Measurements from ENCODE around the gene TASP1. TPM values are rescaled to one million over a fixed set of nuclear protein-coding genes. Genes with fewer than 3 reads are reported as not detected.

TASP1 gene
- total and polyA plus RNA-seq, 2 donors from 2014 or later = 6.0 to 22.7 TPM

DNA sequence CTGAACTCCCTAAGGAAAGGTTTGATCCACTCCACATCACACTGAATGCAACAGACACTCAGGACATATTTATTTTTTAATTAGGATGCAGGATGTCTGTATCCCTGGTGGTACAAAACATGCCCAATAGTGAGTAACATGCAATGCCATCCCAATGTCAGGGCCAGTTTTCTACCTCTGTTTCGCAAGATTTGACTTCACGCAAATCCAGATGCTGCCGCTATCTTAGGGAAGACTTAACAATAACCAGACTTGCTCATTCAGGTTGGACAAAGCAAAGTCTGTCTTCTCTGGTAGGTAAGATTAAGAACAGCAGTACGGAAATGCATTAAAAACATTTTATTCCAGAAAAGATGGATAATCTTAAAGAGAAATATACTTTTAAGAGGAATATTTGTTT, 103.1 kb downstream of the TASP1 start:
- FAIRE-seq (no peak), DNase-seq (no peak)
- TF ChIP-seq, protein P1, sequence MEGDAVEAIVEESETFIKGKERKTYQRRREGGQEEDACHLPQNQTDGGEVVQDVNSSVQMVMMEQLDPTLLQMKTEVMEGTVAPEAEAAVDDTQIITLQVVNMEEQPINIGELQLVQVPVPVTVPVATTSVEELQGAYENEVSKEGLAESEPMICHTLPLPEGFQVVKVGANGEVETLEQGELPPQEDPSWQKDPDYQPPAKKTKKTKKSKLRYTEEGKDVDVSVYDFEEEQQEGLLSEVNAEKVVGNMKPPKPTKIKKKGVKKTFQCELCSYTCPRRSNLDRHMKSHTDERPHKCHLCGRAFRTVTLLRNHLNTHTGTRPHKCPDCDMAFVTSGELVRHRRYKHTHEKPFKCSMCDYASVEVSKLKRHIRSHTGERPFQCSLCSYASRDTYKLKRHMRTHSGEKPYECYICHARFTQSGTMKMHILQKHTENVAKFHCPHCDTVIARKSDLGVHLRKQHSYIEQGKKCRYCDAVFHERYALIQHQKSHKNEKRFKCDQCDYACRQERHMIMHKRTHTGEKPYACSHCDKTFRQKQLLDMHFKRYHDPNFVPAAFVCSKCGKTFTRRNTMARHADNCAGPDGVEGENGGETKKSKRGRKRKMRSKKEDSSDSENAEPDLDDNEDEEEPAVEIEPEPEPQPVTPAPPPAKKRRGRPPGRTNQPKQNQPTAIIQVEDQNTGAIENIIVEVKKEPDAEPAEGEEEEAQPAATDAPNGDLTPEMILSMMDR (IDR thresholded peaks at IDR 0.05; ENCODE audit: borderline replicate concordance, extremely low read depth, insufficient read depth) = no peak
- H3K27me3 ChIP-seq (ENCODE audit: control insufficient read depth, insufficient read depth, low read length) = no peaks in the 10 kb centered on the region
- H3K4me1 ChIP-seq (ENCODE audit: control insufficient read depth in 2 of 3, insufficient read depth in 2 of 3, low read depth in 1 of 3, low read length in 3 of 3) = no peaks in the 10 kb centered on the region
- H3K9me3 ChIP-seq (ENCODE audit: control insufficient read depth in 2 of 3, insufficient read depth in 1 of 3, low read length in 3 of 3) = no peaks in the 10 kb centered on the region
- intact Hi-C loops (cut with DNase I) = no loop called here
- H3K36me3 ChIP-seq (ENCODE audit: control insufficient read depth in 2 of 3, insufficient read depth in 3 of 3, low read length in 3 of 3) = no peaks in the 10 kb centered on the region
- no peak overlapping the region for H3K9ac ChIP-seq (ENCODE audit: low read length in 3 of 3)
- no peak overlapping the region for H3K4me3 ChIP-seq (ENCODE audit: low read length in 3 of 3)
- no peak overlapping the region for H3K27ac ChIP-seq (ENCODE audit: low read depth in 2 of 2, low read length in 2 of 2)

DNA sequence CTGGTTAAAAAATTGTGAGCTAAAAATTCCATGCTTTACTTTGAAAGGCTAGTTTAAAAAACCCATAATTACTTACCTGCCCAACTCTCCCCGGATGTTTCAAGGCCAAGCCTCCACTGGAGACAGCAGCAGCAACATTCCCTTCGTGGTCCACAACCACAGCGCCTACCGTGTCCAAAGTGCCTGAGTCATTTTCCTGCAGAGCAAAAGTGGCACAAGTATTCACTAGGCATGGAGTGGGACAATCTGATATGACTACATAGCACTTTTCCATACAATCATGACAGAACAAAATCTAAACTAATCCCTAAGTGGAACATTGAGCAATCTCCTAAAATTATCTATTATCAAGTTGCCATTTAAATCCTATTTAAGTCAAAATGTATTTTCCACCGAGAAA, 104.8 kb downstream of the TASP1 start:
- intact Hi-C loops (cut with DNase I) = no loop called here
- FAIRE-seq (no peak), DNase-seq (no peak)
- no peak overlapping the region for H3K4me3 ChIP-seq (ENCODE audit: low read length in 3 of 3)
- no peaks in the 10 kb centered on the region for H3K27me3 ChIP-seq (ENCODE audit: control insufficient read depth, insufficient read depth, low read length)
- H3K9me3 ChIP-seq (ENCODE audit: control insufficient read depth in 2 of 3, insufficient read depth in 1 of 3, low read length in 3 of 3) = no peaks in the 10 kb centered on the region
- no peaks in the 10 kb centered on the region for H3K4me1 ChIP-seq (ENCODE audit: control insufficient read depth in 2 of 3, insufficient read depth in 2 of 3, low read depth in 1 of 3, low read length in 3 of 3)
- no peak overlapping the region for H3K9ac ChIP-seq (ENCODE audit: low read length in 3 of 3)
- TF ChIP-seq, protein P1 (IDR thresholded peaks at IDR 0.05; ENCODE audit: borderline replicate concordance, extremely low read depth, insufficient read depth) = no peak
- no peak overlapping the region for H3K27ac ChIP-seq (ENCODE audit: low read depth in 2 of 2, low read length in 2 of 2)
- no peaks in the 10 kb centered on the region for H3K36me3 ChIP-seq (ENCODE audit: control insufficient read depth in 2 of 3, insufficient read depth in 3 of 3, low read length in 3 of 3)

DNA sequence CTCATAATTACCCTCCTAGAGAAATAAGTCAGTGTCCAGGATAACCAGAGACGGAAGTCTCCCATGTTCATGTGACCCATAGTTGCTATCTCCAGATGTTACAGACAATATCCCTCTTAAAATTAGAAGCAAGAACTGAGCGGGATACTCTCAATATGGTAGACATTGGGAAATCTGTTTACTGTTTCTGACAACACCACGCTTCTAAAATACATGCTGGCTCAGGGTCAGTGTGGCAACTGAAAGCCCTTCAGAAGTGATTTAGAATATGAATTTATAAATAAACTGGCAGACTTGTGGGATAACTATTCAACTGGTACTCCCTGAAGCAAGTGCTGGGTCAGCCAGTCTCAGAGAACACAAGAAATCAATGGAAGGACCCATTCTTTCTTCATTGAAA, 108.6 kb downstream of the TASP1 start:
- Histone ChIP-seq H3K9ac (ENCODE audit: low read length in 3 of 3) (no peak overlapping the region), H3K4me1 (ENCODE audit: control insufficient read depth in 2 of 3, insufficient read depth in 2 of 3, low read depth in 1 of 3, low read length in 3 of 3) (no peaks in the 10 kb centered on the region), H3K4me3 (ENCODE audit: low read length in 3 of 3) (no peak overlapping the region), H3K36me3 (ENCODE audit: control insufficient read depth in 2 of 3, insufficient read depth in 3 of 3, low read length in 3 of 3) (peaks cover 2 to 6% (median 3%) of the 10 kb centered on the region in 3 donors), H3K27me3 (ENCODE audit: control insufficient read depth, insufficient read depth, low read length) (no peaks in the 10 kb centered on the region), H3K27ac (ENCODE audit: low read depth in 2 of 2, low read length in 2 of 2) (no peak overlapping the region), H3K9me3 (ENCODE audit: control insufficient read depth in 2 of 3, insufficient read depth in 1 of 3, low read length in 3 of 3) (no peaks in the 10 kb centered on the region)
- TF ChIP-seq, protein P1 (IDR thresholded peaks at IDR 0.05; ENCODE audit: borderline replicate concordance, extremely low read depth, insufficient read depth) = no peak
- intact Hi-C loops (cut with DNase I) = no loop called here
- DNase-seq (no peak), FAIRE-seq (no peak)

DNA sequence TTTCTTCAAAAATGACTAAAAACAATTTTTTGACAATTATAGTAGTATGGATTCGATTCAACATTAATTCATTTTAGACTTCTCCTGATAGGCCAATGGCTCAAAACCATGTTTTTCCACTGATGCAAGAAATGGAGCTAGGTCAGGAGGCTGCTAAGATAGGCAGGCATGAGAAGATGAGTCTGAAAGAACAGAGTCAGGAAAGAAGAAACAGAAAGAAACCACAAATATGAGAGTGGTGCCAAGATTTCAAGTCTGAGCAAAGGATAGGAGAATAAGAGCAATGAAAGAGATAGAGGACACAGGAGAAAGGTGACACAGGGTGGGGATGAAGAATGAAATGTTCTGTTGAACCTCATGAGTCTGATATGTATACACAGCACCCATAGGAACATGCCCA, 112.2 kb downstream of the TASP1 start:
- no peak for DNase-seq
- Histone ChIP-seq H3K36me3 (ENCODE audit: control insufficient read depth in 2 of 3, insufficient read depth in 3 of 3, low read length in 3 of 3) (peaks cover 2 to 12% (median 5%) of the 10 kb centered on the region in 3 donors), H3K27ac (ENCODE audit: low read depth in 2 of 2, low read length in 2 of 2) (no peak overlapping the region), H3K4me3 (ENCODE audit: low read length in 3 of 3) (no peak overlapping the region), H3K9ac (ENCODE audit: low read length in 3 of 3) (no peak overlapping the region), H3K9me3 (ENCODE audit: control insufficient read depth in 2 of 3, insufficient read depth in 1 of 3, low read length in 3 of 3) (no peaks in the 10 kb centered on the region), H3K27me3 (ENCODE audit: control insufficient read depth, insufficient read depth, low read length) (no peaks in the 10 kb centered on the region), H3K4me1 (ENCODE audit: control insufficient read depth in 2 of 3, insufficient read depth in 2 of 3, low read depth in 1 of 3, low read length in 3 of 3) (no peaks in the 10 kb centered on the region)
- no peak for FAIRE-seq
- TF ChIP-seq, protein P1 (IDR thresholded peaks at IDR 0.05; ENCODE audit: borderline replicate concordance, extremely low read depth, insufficient read depth) = no peak
- intact Hi-C loops (cut with DNase I) = no loop called here

Data from kidney (tissue), 14 donors.